Effector memory CD8-positive, alpha-beta T cell (primary cell): Measurements from ENCODE around the gene NAV2.
A peak's percentile ranks its signal among the peaks of the same experiment; 100 is the strongest.
"Not testable (repeated sequence)": the region's sequence is repeated elsewhere in the genome, so short reads cannot be mapped to it uniquely, and the experiment has no call there.

Experiments used
- ATAC-seq: fragments of 150-1000 bp; cut with Tn5 transposase; replicated peaks from 2 replicates; pipeline ENCODE4 v1.10.0; 2021; ENCODE audit warnings: mild to moderate bottlenecking, moderate library complexity
- DNase-seq, 3 experiments: peaks; one replicate each; pipeline ENCODE4 v3.0.0; 2021
- H3K27ac Mint-ChIP-seq, 2 donors: one replicate each; pipeline ENCODE4 v1.8.0; 2022; ENCODE audit warnings: mild to moderate bottlenecking in 2 of 2, mixed read lengths in 2 of 2, moderate library complexity in 2 of 2
- H3K27me3 Mint-ChIP-seq, 2 donors: one replicate each; pipeline ENCODE4 v1.8.0; 2022; ENCODE audit warnings: mixed read lengths in 2 of 2
- H3K36me3 Mint-ChIP-seq: one replicate; pipeline ENCODE4 v1.8.0; 2022; ENCODE audit warnings: mild to moderate bottlenecking, moderate library complexity, mixed read lengths; ENCODE audit not compliant: insufficient read depth
- H3K4me1 Mint-ChIP-seq, 2 donors: one replicate each; pipeline ENCODE4 v1.8.0; 2022; ENCODE audit warnings: low read depth in 2 of 2, mixed read lengths in 2 of 2
- H3K4me3 Mint-ChIP-seq, 2 donors: one replicate each; pipeline ENCODE4 v1.8.0; 2022; ENCODE audit warnings: mild to moderate bottlenecking in 2 of 2, mixed read lengths in 2 of 2, moderate library complexity in 2 of 2
- H3K9me3 Mint-ChIP-seq, 2 donors: one replicate each; pipeline ENCODE4 v1.8.0; 2022; ENCODE audit warnings: mixed read lengths in 2 of 2

The NAV2 gene

GRCh38 chr11:20116825-20117224, 404.2 kb downstream of the NAV2 start:
- Mint-ChIP-seq H3K9me3 (no peaks in the 10 kb centered on the region), H3K27ac (no peak overlapping the region), H3K36me3 (no peaks in the 10 kb centered on the region), H3K4me1 (no peaks in the 10 kb centered on the region), H3K4me3 (no peak overlapping the region), H3K27me3 (peaks cover 20 to 42% of the 10 kb centered on the region in 2 donors)
- DNase-seq: no peak
- ATAC-seq: no peak

- ATAC-seq (no peak), DNase-seq (no peak)
- H3K9me3 Mint-ChIP-seq: no peaks in the 10 kb centered on the region
- H3K4me1 Mint-ChIP-seq: no peaks in the 10 kb centered on the region
- no peak overlapping the region for H3K27ac Mint-ChIP-seq
- no peak overlapping the region for H3K4me3 Mint-ChIP-seq
- H3K27me3 Mint-ChIP-seq: peaks cover 20 to 41% of the 10 kb centered on the region in 2 donors
- H3K36me3 Mint-ChIP-seq: no peaks in the 10 kb centered on the region
These were observed 404.7 kb downstream of the NAV2 start for GRCh38 chr11:20117291-20117690.

- Mint-ChIP-seq H3K36me3 (no peaks in the 10 kb centered on the region), H3K9me3 (no peaks in the 10 kb centered on the region), H3K4me3 (no peak overlapping the region), H3K27me3 (peaks cover 20 to 35% of the 10 kb centered on the region in 2 donors), H3K4me1 (no peaks in the 10 kb centered on the region), H3K27ac (no peak overlapping the region)
- DNase-seq: no peak
- ATAC-seq: no peak
These were observed 405.6 kb downstream of the NAV2 start for GRCh38 chr11:20118209-20118608.

- Mint-ChIP-seq H3K36me3 (no peaks in the 10 kb centered on the region), H3K27me3 (peaks cover 20 to 35% of the 10 kb centered on the region in 2 donors), H3K4me1 (no peaks in the 10 kb centered on the region), H3K9me3 (no peaks in the 10 kb centered on the region), H3K4me3 (no peak overlapping the region), H3K27ac (no peak overlapping the region)
- ATAC-seq (no peak), DNase-seq (no peak)
These were observed 406.7 kb downstream of the NAV2 start for GRCh38 chr11:20119315-20119714.

GRCh38 chr11:20120134-20120925, 407.7 kb downstream of the NAV2 start:
- ATAC-seq (no peak), DNase-seq (no peak)
- H3K27me3 Mint-ChIP-seq: peaks cover 20 to 35% of the 10 kb centered on the region in 2 donors
- no peaks in the 10 kb centered on the region for H3K4me1 Mint-ChIP-seq
- H3K36me3 Mint-ChIP-seq: no peaks in the 10 kb centered on the region
- no peaks in the 10 kb centered on the region for H3K9me3 Mint-ChIP-seq
- H3K4me3 Mint-ChIP-seq: no peak overlapping the region
- no peak overlapping the region for H3K27ac Mint-ChIP-seq

GRCh38 chr11:20122131-20122530, 409.5 kb downstream of the NAV2 start:
- no peak for ATAC-seq
- H3K36me3 Mint-ChIP-seq: no peaks in the 10 kb centered on the region
- no peaks in the 10 kb centered on the region for H3K4me1 Mint-ChIP-seq
- H3K4me3 Mint-ChIP-seq: no peak overlapping the region
- no peak overlapping the region for H3K27ac Mint-ChIP-seq
- no peak for DNase-seq
- H3K9me3 Mint-ChIP-seq: no peaks in the 10 kb centered on the region
- peaks cover 20 to 47% of the 10 kb centered on the region in 2 donors for H3K27me3 Mint-ChIP-seq

- Mint-ChIP-seq H3K27me3 (peaks cover 5 to 19% of the 10 kb centered on the region in 2 donors), H3K9me3 (no peaks in the 10 kb centered on the region), H3K27ac (no peak overlapping the region), H3K4me1 (no peaks in the 10 kb centered on the region), H3K36me3 (no peaks in the 10 kb centered on the region), H3K4me3 (no peak overlapping the region)
- DNase-seq (no peak), ATAC-seq (no peak)
These were observed 413.3 kb downstream of the NAV2 start for GRCh38 chr11:20125927-20126326.

- Mint-ChIP-seq H3K4me3 (no peak overlapping the region), H3K4me1 (no peaks in the 10 kb centered on the region), H3K27me3 (peaks cover under 1 to 18% of the 10 kb centered on the region in 2 donors), H3K27ac (no peak overlapping the region), H3K9me3 (no peaks in the 10 kb centered on the region), H3K36me3 (no peaks in the 10 kb centered on the region)
- DNase-seq (no peak), ATAC-seq (no peak)
These were observed 414.1 kb downstream of the NAV2 start for GRCh38 chr11:20126724-20127123.

GRCh38 chr11:20127671-20128527, 415.3 kb downstream of the NAV2 start:
- no peak overlapping the region for H3K27ac Mint-ChIP-seq
- no peak overlapping the region for H3K4me3 Mint-ChIP-seq
- no peaks in the 10 kb centered on the region for H3K9me3 Mint-ChIP-seq
- peaks cover 4 to 7% of the 10 kb centered on the region in 2 donors for H3K4me1 Mint-ChIP-seq
- peaks cover 9 to 24% of the 10 kb centered on the region in 2 donors for H3K27me3 Mint-ChIP-seq
- no peaks in the 10 kb centered on the region for H3K36me3 Mint-ChIP-seq
- DNase-seq: peak; percentile 62 to 72 (median 63)
- peak; percentile 80 for ATAC-seq

GRCh38 chr11:20128528-20128825, 415.8 kb downstream of the NAV2 start:
- not testable (repeated sequence) for H3K27ac Mint-ChIP-seq, H3K4me1 Mint-ChIP-seq, H3K36me3 Mint-ChIP-seq, H3K4me3 Mint-ChIP-seq, ATAC-seq, DNase-seq, H3K9me3 Mint-ChIP-seq
- H3K27me3 Mint-ChIP-seq: peaks cover 12 to 29% of the 10 kb centered on the region in 2 donors

- ATAC-seq: no peak
These were observed 417.0 kb downstream of the NAV2 start for GRCh38 chr11:20129665-20130064.

GRCh38 chr11:20131788-20132666, 419.4 kb downstream of the NAV2 start:
- Mint-ChIP-seq H3K4me3 (peak overlapping the region; percentile 73 to 77), H3K27ac (no peak overlapping the region), H3K36me3 (no peaks in the 10 kb centered on the region), H3K27me3 (peaks cover 24 to 44% of the 10 kb centered on the region in 2 donors), H3K4me1 (peaks cover 4 to 7% of the 10 kb centered on the region in 2 donors), H3K9me3 (no peaks in the 10 kb centered on the region)
- ATAC-seq: peak; percentile 51
- DNase-seq: peak; percentile 17 to 31 (median 30)

More at GRCh38 chr11:20129665-20130064, 417.0 kb downstream of the NAV2 start:
- no peak overlapping the region for H3K27ac Mint-ChIP-seq
- DNase-seq: no peak
- H3K4me1 Mint-ChIP-seq: peaks cover 4 to 7% of the 10 kb centered on the region in 2 donors
- no peak overlapping the region for H3K4me3 Mint-ChIP-seq
- H3K36me3 Mint-ChIP-seq: no peaks in the 10 kb centered on the region
- H3K9me3 Mint-ChIP-seq: no peaks in the 10 kb centered on the region
- H3K27me3 Mint-ChIP-seq: peaks cover 24 to 41% of the 10 kb centered on the region in 2 donors

GRCh38 chr11:20132667-20133039, 420.0 kb downstream of the NAV2 start:
- no peaks in the 10 kb centered on the region for H3K9me3 Mint-ChIP-seq
- ATAC-seq: no peak
- H3K36me3 Mint-ChIP-seq: no peaks in the 10 kb centered on the region
- H3K4me3 Mint-ChIP-seq: peak overlapping the region; percentile 73 to 77
- H3K4me1 Mint-ChIP-seq: peaks cover 4 to 7% of the 10 kb centered on the region in 2 donors
- no peak for DNase-seq
- H3K27me3 Mint-ChIP-seq: peaks cover 24 to 44% of the 10 kb centered on the region in 2 donors
- no peak overlapping the region for H3K27ac Mint-ChIP-seq
